Measurements from ENCODE around the gene NFATC2.

- TF ChIP-seq CTCF (IDR thresholded peaks at IDR 0.05; ENCODE audit: low read depth, low read length, poor library complexity, severe bottlenecking): no peak
- no peak for TF ChIP-seq EZH2phosphoT487 (IDR thresholded peaks at IDR 0.05; ENCODE audit: borderline replicate concordance, low read length)
These were observed 113.9 kb downstream of the NFATC2 start for GRCh38 chr20:51428401-51429143.

Data from DOHH2 (cell line).